NB4 (cell line): ENCODE data around the gene SDF4.

Experiments used
- DNase-seq: peaks from one replicate; pipeline ENCODE4 v3.0.0; 2010; ENCODE audit warnings: low read depth
- H3K4me3 ChIP-seq: one replicate; pipeline ENCODE4 v1.5.1; 2011; ENCODE audit warnings: mild to moderate bottlenecking, low read depth, low read length, moderate library complexity
- CTCF ChIP-seq: IDR thresholded peaks from one replicate; pipeline ENCODE4 v1.5.1; 2012; ENCODE audit warnings: low read depth, low read length
- MAX ChIP-seq: IDR thresholded peaks from 2 replicates; pipeline ENCODE4 v1.6.1; 2011; ENCODE audit warnings: low read depth, low read length
- MYC ChIP-seq: IDR thresholded peaks from 2 replicates; pipeline ENCODE4 v1.6.1; 2011; ENCODE audit warnings: low read depth, low read length
- POLR2A ChIP-seq: IDR thresholded peaks from 2 replicates; pipeline ENCODE4 v1.6.1; 2011; ENCODE audit warnings: mild to moderate bottlenecking; ENCODE audit not compliant: insufficient read length; ENCODE audit errors: extremely low read depth

Gene SDF4

GRCh38 chr1:1256956-1257871 lies 25.4 kb upstream of the SDF4 start:
- TF ChIP-seq POLR2A (no peak), CTCF (no peak), MAX (no peak), MYC (no peak)
- no peak for DNase-seq
- no peak overlapping the region for H3K4me3 ChIP-seq

- no peak for TF ChIP-seq MYC
- TF ChIP-seq MAX, result no peak
- no peak for TF ChIP-seq CTCF
- TF ChIP-seq POLR2A, result no peak
- H3K4me3 ChIP-seq, result no peak overlapping the region
- DNase-seq, result no peak
Measured at GRCh38 chr1:1255611-1256010, 23.8 kb upstream of the SDF4 start.

- no peak overlapping the region for H3K4me3 ChIP-seq
- TF ChIP-seq POLR2A (no peak), CTCF (no peak), MYC (no peak), MAX (no peak)
- no peak for DNase-seq
Measured at GRCh38 chr1:1255078-1255477, 23.3 kb upstream of the SDF4 start.

- no peak for DNase-seq
- no peak overlapping the region for H3K4me3 ChIP-seq
- TF ChIP-seq CTCF (no peak), POLR2A (no peak), MAX (no peak)
Measured at GRCh38 chr1:1254667-1254998, 22.8 kb upstream of the SDF4 start.

- TF ChIP-seq POLR2A, result no peak
- TF ChIP-seq MAX, result no peak
- no peak for TF ChIP-seq MYC
- TF ChIP-seq CTCF, result no peak
- DNase-seq, result no peak
Measured at GRCh38 chr1:1253972-1254666, 22.3 kb upstream of the SDF4 start.

More at GRCh38 chr1:1253972-1254666, 22.3 kb upstream of the SDF4 start:
- H3K4me3 ChIP-seq, result no peak overlapping the region
